Prostate gland (tissue), 2 donors: ENCODE data around the gene TIA1.
A peak's percentile ranks its signal among the peaks of the same experiment; 100 is the strongest.

Experiments
- CTCF ChIP-seq, 4 experiments: fragments of 200-600 bp in 2 of 4; fragments of 450-650 bp in 2 of 4; sonication (generic) in 2 of 4; IDR thresholded peaks; 1 replicate in 3 of 4; 2 replicates in 1 of 4; pipeline ENCODE4 v1.5.1; 2016 to 2019; ENCODE audit warnings: antibody characterized with exemption in 4 of 4, mild to moderate bottlenecking in 2 of 4, moderate library complexity in 2 of 4
- POLR2AphosphoS5 ChIP-seq: sonication (generic); formaldehyde crosslinking; IDR thresholded peaks from one replicate; pipeline ENCODE4 v1.6.1; 2017; ENCODE audit warnings: antibody characterized with exemption

- TF ChIP-seq CTCF (IDR thresholded peaks at IDR 0.05): peak in 1 of 4 experiments; percentile 8
- TF ChIP-seq POLR2AphosphoS5: peak; percentile 88
Observed at GRCh38 chr2:70190418-70191243, 57.8 kb downstream of the TIA1 start, which contains the start of gene C2orf42.
